WTC11 (cell line): ENCODE results near the gene IL21R. TPM values are rescaled to one million over a fixed set of nuclear protein-coding genes. Genes with fewer than 3 reads are reported as not detected.

Experiments
- ATAC-seq: fragments of 200-7000 bp; cut with Tn5 transposase; 2 replicates; pipeline ENCODE4 v1.10.0; 2021; ENCODE audit warnings: mild to moderate bottlenecking, moderate library complexity
- CTCF ChIA-PET: fragments of 300-600 bp; sonication (Branson Sonifier 250); formaldehyde crosslinking; loops from one replicate; lab custom pipeline; 2021; ENCODE audit warnings: antibody characterized with exemption; lab: Charles Lee
- POLR2A ChIA-PET: fragments of 350-600 bp; sonication (Branson Sonifier 250); formaldehyde crosslinking; loops from one replicate; lab custom pipeline; 2021; ENCODE audit warnings: antibody characterized with exemption; lab: Charles Lee
- DNase-seq: peaks from one replicate; pipeline ENCODE4 v3.0.0; 2021; ENCODE audit warnings: low spot score
- H3K27ac Mint-ChIP-seq: 2 replicates; pipeline ENCODE4 v1.8.0; 2021; ENCODE audit warnings: mixed read lengths
- H3K27me3 Mint-ChIP-seq: 2 replicates; pipeline ENCODE4 v1.8.0; 2021; ENCODE audit warnings: low read depth, mild to moderate bottlenecking, moderate library complexity, mixed read lengths
- H3K36me3 Mint-ChIP-seq: 2 replicates; pipeline ENCODE4 v1.8.0; 2021; ENCODE audit warnings: mixed read lengths
- H3K4me1 Mint-ChIP-seq: 2 replicates; pipeline ENCODE4 v1.8.0; 2022; ENCODE audit warnings: mixed read lengths
- H3K4me3 Mint-ChIP-seq: 2 replicates; pipeline ENCODE4 v1.8.0; 2021; ENCODE audit warnings: mild to moderate bottlenecking, moderate library complexity, mixed read lengths
- H3K9me3 Mint-ChIP-seq: 2 replicates; pipeline ENCODE4 v1.8.0; 2021; ENCODE audit warnings: mixed read lengths
- ATF1 ChIP-seq: sonication (generic); formaldehyde crosslinking; IDR thresholded peaks from 2 replicates; pipeline ENCODE4 v1.8.1; 2023; ENCODE audit warnings: mild to moderate bottlenecking, moderate library complexity, missing genetic modification reagents
- CBFB ChIP-seq: sonication (generic); formaldehyde crosslinking; IDR thresholded peaks from 2 replicates; pipeline ENCODE4 v1.8.1; 2022; ENCODE audit warnings: mild to moderate bottlenecking, low read depth, missing genetic modification reagents
- ETV6 ChIP-seq: sonication (generic); formaldehyde crosslinking; IDR thresholded peaks from 2 replicates; pipeline ENCODE4 v1.8.1; 2022; ENCODE audit warnings: mild to moderate bottlenecking, missing genetic modification reagents
- FOXK1 ChIP-seq: sonication (generic); formaldehyde crosslinking; IDR thresholded peaks from 2 replicates; pipeline ENCODE4 v1.8.0; 2022; ENCODE audit warnings: mild to moderate bottlenecking, moderate library complexity, missing genetic modification reagents
- GRHL2 ChIP-seq: fragments of 250-450 bp; sonication (Bioruptor Pico); IDR thresholded peaks from 2 replicates; pipeline ENCODE4 v1.8.0; 2022; ENCODE audit warnings: mild to moderate bottlenecking, moderate library complexity; ENCODE audit not compliant: insufficient replicate concordance, severe bottlenecking
- GTF2I ChIP-seq: fragments of 250-450 bp; sonication (Bioruptor Pico); conservative IDR thresholded peaks from 2 replicates; pipeline ENCODE4 v1.4.0; 2021; ENCODE audit warnings: mild to moderate bottlenecking
- NFE2L1 ChIP-seq: sonication (generic); formaldehyde crosslinking; IDR thresholded peaks from 2 replicates; pipeline ENCODE4 v1.8.1; 2023; ENCODE audit warnings: missing genetic modification reagents
- NR2C2 ChIP-seq: sonication (generic); formaldehyde crosslinking; IDR thresholded peaks from 2 replicates; pipeline ENCODE4 v1.8.0; 2022; ENCODE audit warnings: mild to moderate bottlenecking, missing genetic modification reagents
- RORB ChIP-seq: fragments of 250-450 bp; sonication (Bioruptor Pico); IDR thresholded peaks from 2 replicates; pipeline ENCODE4 v1.9.0; 2021; ENCODE audit warnings: mild to moderate bottlenecking
- SMAD3 ChIP-seq: sonication (generic); formaldehyde crosslinking; IDR thresholded peaks from 2 replicates; pipeline ENCODE4 v1.8.0; 2022; ENCODE audit warnings: missing genetic modification reagents, mild to moderate bottlenecking, borderline replicate concordance
- SP1 ChIP-seq: sonication (generic); formaldehyde crosslinking; conservative IDR thresholded peaks from 2 replicates; pipeline ENCODE4 v1.8.1; 2022; ENCODE audit warnings: missing genetic modification reagents
- ZNF138 ChIP-seq: sonication (generic); formaldehyde crosslinking; conservative IDR thresholded peaks from 2 replicates; pipeline ENCODE4 v1.8.1; 2022; ENCODE audit warnings: mild to moderate bottlenecking, moderate library complexity, missing genetic modification reagents
- total RNA-seq: library from RNA; stranded (reverse); gene quantifications from 3 replicates; pipeline ENCODE4 v1.2.3, GENCODE V29; 2021
- TF ChIP-seq, protein P1 (sequence below): sonication (generic); formaldehyde crosslinking; IDR thresholded peaks from 2 replicates; pipeline ENCODE4 v1.8.0; 2022; ENCODE audit warnings: mild to moderate bottlenecking, missing genetic modification reagents
- TF ChIP-seq, protein P2 (sequence below): sonication (generic); formaldehyde crosslinking; IDR thresholded peaks from 2 replicates; pipeline ENCODE4 v1.8.1; 2022; ENCODE audit warnings: missing genetic modification reagents, borderline replicate concordance
- TF ChIP-seq, protein P3 (sequence below): sonication (generic); formaldehyde crosslinking; IDR thresholded peaks from 2 replicates; pipeline ENCODE4 v1.8.1; 2023; ENCODE audit warnings: mild to moderate bottlenecking, missing genetic modification reagents, borderline replicate concordance
- TF ChIP-seq, protein P4 (sequence below): sonication (generic); formaldehyde crosslinking; IDR thresholded peaks from 2 replicates; pipeline ENCODE4 v1.8.1; 2023; ENCODE audit warnings: mild to moderate bottlenecking, missing genetic modification reagents

Gene IL21R
- total RNA-seq, 1 experiment from 2014 or later: 0.70 TPM

DNA sequence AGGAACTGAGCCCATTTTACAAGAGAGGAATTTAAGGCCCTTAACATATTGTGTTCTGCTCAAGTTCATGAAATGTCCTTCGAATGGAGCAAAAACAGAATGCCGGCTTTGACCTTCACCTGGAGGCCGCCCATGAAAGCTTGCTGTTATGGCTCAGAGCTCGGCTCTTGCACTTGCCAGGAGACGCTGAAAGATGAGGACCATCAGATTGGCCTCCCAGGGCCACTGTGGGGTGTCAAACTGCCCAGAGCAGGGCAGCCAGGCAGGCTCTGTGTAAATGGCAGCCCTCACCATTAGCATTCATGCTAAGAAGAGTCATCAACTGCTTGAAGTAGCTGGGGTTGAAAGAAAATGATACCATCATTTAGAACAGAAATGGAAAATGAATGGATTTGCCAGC, 39.3 kb downstream of the IL21R start:
- ChIA-PET POLR2A (no interaction called here), CTCF (interaction anchor here (0.7 kb wide), 1 partner anchor 75 kb away, joined by 3 read pairs; no protein-coding TSS in a partner anchor)
- Mint-ChIP-seq H3K4me3 (no peak overlapping the region), H3K4me1 (peaks cover 4% of the 10 kb centered on the region)
- TF ChIP-seq, protein P1, sequence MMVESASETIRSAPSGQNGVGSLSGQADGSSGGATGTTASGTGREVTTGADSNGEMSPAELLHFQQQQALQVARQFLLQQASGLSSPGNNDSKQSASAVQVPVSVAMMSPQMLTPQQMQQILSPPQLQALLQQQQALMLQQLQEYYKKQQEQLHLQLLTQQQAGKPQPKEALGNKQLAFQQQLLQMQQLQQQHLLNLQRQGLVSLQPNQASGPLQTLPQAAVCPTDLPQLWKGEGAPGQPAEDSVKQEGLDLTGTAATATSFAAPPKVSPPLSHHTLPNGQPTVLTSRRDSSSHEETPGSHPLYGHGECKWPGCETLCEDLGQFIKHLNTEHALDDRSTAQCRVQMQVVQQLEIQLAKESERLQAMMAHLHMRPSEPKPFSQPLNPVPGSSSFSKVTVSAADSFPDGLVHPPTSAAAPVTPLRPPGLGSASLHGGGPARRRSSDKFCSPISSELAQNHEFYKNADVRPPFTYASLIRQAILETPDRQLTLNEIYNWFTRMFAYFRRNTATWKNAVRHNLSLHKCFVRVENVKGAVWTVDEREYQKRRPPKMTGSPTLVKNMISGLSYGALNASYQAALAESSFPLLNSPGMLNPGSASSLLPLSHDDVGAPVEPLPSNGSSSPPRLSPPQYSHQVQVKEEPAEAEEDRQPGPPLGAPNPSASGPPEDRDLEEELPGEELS: no peak
- TF ChIP-seq, protein P2, sequence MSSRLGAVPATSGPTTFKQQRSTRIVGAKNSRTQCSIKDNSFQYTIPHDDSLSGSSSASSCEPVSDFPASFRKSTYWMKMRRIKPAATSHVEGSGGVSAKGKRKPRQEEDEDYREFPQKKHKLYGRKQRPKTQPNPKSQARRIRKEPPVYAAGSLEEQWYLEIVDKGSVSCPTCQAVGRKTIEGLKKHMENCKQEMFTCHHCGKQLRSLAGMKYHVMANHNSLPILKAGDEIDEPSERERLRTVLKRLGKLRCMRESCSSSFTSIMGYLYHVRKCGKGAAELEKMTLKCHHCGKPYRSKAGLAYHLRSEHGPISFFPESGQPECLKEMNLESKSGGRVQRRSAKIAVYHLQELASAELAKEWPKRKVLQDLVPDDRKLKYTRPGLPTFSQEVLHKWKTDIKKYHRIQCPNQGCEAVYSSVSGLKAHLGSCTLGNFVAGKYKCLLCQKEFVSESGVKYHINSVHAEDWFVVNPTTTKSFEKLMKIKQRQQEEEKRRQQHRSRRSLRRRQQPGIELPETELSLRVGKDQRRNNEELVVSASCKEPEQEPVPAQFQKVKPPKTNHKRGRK (CRISPR knock-in tag): no peak
- no peak for TF ChIP-seq ATF1
- TF ChIP-seq SMAD3 (CRISPR knock-in tag): no peak
- TF ChIP-seq GTF2I (CRISPR knock-in tag): no peak
- TF ChIP-seq, protein P3, sequence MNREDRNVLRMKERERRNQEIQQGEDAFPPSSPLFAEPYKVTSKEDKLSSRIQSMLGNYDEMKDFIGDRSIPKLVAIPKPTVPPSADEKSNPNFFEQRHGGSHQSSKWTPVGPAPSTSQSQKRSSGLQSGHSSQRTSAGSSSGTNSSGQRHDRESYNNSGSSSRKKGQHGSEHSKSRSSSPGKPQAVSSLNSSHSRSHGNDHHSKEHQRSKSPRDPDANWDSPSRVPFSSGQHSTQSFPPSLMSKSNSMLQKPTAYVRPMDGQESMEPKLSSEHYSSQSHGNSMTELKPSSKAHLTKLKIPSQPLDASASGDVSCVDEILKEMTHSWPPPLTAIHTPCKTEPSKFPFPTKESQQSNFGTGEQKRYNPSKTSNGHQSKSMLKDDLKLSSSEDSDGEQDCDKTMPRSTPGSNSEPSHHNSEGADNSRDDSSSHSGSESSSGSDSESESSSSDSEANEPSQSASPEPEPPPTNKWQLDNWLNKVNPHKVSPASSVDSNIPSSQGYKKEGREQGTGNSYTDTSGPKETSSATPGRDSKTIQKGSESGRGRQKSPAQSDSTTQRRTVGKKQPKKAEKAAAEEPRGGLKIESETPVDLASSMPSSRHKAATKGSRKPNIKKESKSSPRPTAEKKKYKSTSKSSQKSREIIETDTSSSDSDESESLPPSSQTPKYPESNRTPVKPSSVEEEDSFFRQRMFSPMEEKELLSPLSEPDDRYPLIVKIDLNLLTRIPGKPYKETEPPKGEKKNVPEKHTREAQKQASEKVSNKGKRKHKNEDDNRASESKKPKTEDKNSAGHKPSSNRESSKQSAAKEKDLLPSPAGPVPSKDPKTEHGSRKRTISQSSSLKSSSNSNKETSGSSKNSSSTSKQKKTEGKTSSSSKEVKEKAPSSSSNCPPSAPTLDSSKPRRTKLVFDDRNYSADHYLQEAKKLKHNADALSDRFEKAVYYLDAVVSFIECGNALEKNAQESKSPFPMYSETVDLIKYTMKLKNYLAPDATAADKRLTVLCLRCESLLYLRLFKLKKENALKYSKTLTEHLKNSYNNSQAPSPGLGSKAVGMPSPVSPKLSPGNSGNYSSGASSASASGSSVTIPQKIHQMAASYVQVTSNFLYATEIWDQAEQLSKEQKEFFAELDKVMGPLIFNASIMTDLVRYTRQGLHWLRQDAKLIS (CRISPR knock-in tag): no peak
- no peak for TF ChIP-seq NR2C2 (CRISPR knock-in tag)
- TF ChIP-seq ZNF138 (CRISPR knock-in tag): no peak
- TF ChIP-seq NFE2L1 (CRISPR knock-in tag): no peak
- no peak for TF ChIP-seq FOXK1 (CRISPR knock-in tag)
- TF ChIP-seq GRHL2: no peak
- no peak for TF ChIP-seq ETV6 (CRISPR knock-in tag)
- TF ChIP-seq RORB (CRISPR knock-in tag): no peak
- TF ChIP-seq, all 79 proteins: peak for 0
- DNase-seq (no peak), ATAC-seq (no peak)
- H3K27ac Mint-ChIP-seq: no peak overlapping the region
- peaks cover 15% of the 10 kb centered on the region for H3K9me3 Mint-ChIP-seq
- H3K27me3 Mint-ChIP-seq: no peaks in the 10 kb centered on the region; the same call in 1 of the 2 replicates
- H3K36me3 Mint-ChIP-seq: peaks cover 12% of the 10 kb centered on the region

DNA sequence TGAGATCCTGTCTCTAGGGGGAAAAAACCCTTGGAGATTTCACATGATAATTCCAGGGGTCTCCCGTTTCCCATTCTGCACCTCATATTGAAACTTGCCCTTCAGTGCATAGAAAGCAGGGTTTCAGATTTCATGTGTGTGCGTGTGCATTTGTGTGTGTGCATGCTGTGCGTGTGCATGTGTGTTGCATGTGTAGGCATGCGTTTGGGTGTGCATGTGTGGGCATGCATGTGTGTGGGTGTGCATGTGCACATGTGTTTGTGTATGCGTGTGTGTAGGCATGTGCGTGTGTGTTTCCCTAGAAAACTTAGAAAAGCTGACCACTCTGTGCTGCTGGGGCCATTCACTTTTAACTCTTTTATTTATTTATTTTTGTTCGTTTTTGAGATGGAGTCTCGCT, 40.0 kb downstream of the IL21R start:
- Mint-ChIP-seq H3K27ac (no peak overlapping the region), H3K36me3 (peaks cover 12% of the 10 kb centered on the region), H3K4me1 (peaks cover 4% of the 10 kb centered on the region), H3K9me3 (peaks cover 15% of the 10 kb centered on the region), H3K27me3 (no peaks in the 10 kb centered on the region; the same call in 1 of the 2 replicates), H3K4me3 (no peak overlapping the region)
- ATAC-seq: no peak
- ChIA-PET POLR2A (no interaction called here), CTCF (no interaction called here)
- DNase-seq: no peak
- no peak for TF ChIP-seq CBFB (CRISPR knock-in tag)
- TF ChIP-seq, protein P4, sequence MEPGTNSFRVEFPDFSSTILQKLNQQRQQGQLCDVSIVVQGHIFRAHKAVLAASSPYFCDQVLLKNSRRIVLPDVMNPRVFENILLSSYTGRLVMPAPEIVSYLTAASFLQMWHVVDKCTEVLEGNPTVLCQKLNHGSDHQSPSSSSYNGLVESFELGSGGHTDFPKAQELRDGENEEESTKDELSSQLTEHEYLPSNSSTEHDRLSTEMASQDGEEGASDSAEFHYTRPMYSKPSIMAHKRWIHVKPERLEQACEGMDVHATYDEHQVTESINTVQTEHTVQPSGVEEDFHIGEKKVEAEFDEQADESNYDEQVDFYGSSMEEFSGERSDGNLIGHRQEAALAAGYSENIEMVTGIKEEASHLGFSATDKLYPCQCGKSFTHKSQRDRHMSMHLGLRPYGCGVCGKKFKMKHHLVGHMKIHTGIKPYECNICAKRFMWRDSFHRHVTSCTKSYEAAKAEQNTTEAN (CRISPR knock-in tag): no peak
- no peak for TF ChIP-seq SP1 (CRISPR knock-in tag)
- no peak for TF ChIP-seq FOXK1 (CRISPR knock-in tag)
